ENCODE data around the gene MLEC.

The MLEC gene

DNA sequence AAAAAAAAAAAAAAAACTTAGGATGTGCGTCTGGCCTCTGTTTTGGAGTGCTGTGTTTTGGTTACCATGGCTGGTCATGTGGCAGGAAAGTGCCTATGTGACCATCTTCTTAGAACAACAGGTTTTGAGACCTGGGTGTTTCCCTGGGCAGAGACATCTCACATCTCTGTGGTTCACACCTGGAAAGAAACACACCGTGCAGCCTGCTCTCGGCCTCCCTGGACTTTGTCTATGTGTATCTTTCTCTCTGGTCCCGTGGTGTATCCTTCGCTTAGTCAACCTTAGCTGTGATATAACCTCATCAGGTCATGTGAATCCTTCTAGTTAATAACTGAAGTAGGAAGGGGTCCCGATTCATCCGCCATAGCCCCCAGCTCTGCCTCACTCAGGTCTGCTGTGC is 61.3 kb downstream of the MLEC start:
- no peak for DNase-seq

DNA sequence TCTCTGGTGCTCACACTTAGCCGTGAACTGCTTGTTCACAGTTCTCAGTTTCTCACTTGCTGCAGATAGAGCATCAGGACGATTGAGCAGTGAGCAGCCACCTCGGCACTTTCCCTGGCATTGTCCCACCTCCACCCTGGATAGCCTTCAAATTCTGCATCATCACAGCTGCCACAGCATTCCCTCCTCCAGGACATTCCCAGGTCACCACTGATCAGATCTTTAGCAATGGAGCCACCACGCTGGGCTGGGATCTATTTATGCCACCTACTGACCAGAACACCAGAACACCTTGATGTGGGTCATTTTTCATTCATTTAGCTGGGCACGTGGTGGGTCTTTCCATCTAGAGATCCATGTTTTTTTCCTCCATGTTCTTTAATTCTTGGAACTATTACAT is 62.3 kb downstream of the MLEC start:
- no peak for DNase-seq

DNA sequence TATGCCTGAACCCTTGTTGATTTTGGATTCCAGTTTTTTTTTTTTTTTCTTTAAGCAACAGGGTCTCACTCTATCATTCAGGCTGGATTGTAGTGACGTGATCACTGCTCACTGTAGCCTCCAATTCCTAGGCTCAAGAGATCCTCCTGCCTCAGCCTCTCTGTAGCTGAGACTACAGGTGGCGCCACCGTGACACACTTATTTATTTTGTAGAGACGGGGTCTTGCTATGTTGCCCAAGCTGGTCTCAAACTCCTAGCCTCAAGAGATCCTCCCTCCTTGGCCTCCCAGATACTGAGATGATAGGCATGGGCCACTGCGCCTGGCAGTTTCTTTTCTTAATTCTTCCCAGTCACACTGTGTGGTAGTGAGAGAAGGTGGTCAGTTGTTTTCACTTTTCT is 63.9 kb downstream of the MLEC start:
- no peak for DNase-seq

DNA sequence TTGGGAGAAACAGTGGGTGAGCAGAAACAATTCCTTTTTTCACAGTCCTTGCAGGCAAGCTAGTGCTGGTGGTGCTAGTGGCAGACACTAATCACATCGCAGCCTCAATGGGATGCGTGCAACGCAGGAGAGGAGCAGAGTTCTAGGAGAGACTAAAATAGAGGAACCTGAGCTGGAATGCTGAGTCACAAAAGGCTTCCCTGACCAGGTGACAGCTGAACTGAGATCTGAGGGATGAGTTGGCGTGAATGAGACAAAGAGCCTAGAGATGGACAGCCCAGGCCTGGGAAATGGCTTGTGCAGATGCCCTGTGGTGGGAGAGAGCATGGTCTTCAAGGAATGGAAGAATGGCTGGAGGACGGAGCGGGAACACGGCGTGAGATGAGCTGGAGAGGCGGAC is 64.4 kb downstream of the MLEC start:
- no peak for DNase-seq
